ENCODE measurements around the gene MAPK8IP2.

- TF ChIP-seq RARB (CRISPR knock-in tag; IDR thresholded peaks at IDR 0.05) (no peak), CSRNP3 (CRISPR knock-in tag; IDR thresholded peaks at IDR 0.05) (no peak)
Measured at GRCh38 chr22:50628543-50629134, 28.0 kb downstream of the MAPK8IP2 start.

Data from SK-N-SH treated with all-trans-retinoic acid at 6 μM for 48 hours (cell line).